ENCODE results near the gene HS3ST2. TPM values are rescaled to one million over a fixed set of nuclear protein-coding genes. Genes with fewer than 3 reads are reported as not detected.

The HS3ST2 gene
- total RNA-seq, 4 donors from 2014 or later = 0.87 to 3.0 (median 2.3) TPM

DNA sequence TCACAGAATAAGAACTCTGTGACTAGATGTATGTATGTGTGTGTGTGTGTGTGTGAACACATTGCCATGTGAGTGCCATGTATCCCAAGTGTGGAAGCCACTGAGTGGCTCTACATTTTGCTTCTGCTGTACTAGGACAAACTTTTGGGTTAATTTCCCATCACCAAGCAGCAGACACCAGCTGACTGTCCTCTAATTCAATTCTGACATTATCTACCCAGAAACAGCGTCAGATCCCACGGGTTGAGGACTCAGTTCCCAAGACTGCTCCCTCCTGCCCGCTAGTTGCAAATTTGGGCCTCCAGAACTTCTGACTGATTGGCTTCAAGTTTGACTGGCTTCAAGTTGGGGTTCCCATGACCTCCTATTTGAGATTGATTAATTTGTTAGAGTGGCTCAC is 29.2 kb downstream of the HS3ST2 start:
- 88 to 89% methylated on average over 3 of the region's 3 CpGs for WGBS, 2 donors
- no peaks in the 10 kb centered on the region for H3K36me3 ChIP-seq
- no peak for DNase-seq (ENCODE audit: low spot score in 2 of 2)
- H3K27me3 ChIP-seq = no peaks in the 10 kb centered on the region
- H3K27ac ChIP-seq = no peak overlapping the region
- TF ChIP-seq POLR2A (IDR thresholded peaks at IDR 0.05) (no peak), EP300 (IDR thresholded peaks at IDR 0.05) (no peak)
- H3K9me3 ChIP-seq = no peaks in the 10 kb centered on the region
- H3K4me3 ChIP-seq = no peak overlapping the region
- H3K4me1 ChIP-seq = no peaks in the 10 kb centered on the region

DNA sequence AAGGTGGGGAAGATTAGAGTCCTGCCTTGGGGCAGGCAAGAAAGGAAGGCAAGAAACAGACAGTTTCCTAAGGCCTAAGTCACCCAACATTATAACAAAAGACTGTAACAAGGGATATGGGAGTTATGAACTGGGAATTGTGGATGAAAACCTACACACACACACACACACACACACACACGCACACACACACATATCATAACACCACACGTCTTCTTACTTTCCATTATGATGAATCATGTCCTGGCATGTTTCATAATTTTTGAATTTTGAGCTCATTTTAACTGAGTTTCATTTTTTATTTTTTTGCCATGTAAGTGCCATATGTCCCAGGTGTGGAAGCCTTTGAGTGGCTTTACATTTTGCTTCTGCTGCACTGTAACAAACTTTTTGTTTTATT is 29.9 kb downstream of the HS3ST2 start:
- no peak for DNase-seq (ENCODE audit: low spot score in 2 of 2)
- H3K4me3 ChIP-seq = no peak overlapping the region
- no peak overlapping the region for H3K27ac ChIP-seq
- TF ChIP-seq EP300 (IDR thresholded peaks at IDR 0.05) (no peak), POLR2A (IDR thresholded peaks at IDR 0.05) (no peak)
- TF ChIP-seq, protein P1, sequence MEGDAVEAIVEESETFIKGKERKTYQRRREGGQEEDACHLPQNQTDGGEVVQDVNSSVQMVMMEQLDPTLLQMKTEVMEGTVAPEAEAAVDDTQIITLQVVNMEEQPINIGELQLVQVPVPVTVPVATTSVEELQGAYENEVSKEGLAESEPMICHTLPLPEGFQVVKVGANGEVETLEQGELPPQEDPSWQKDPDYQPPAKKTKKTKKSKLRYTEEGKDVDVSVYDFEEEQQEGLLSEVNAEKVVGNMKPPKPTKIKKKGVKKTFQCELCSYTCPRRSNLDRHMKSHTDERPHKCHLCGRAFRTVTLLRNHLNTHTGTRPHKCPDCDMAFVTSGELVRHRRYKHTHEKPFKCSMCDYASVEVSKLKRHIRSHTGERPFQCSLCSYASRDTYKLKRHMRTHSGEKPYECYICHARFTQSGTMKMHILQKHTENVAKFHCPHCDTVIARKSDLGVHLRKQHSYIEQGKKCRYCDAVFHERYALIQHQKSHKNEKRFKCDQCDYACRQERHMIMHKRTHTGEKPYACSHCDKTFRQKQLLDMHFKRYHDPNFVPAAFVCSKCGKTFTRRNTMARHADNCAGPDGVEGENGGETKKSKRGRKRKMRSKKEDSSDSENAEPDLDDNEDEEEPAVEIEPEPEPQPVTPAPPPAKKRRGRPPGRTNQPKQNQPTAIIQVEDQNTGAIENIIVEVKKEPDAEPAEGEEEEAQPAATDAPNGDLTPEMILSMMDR (IDR thresholded peaks at IDR 0.05) = no peak
- WGBS, 2 donors = 64 to 70% methylated on average over 2 of the region's 2 CpGs
- H3K36me3 ChIP-seq = no peaks in the 10 kb centered on the region
- H3K27me3 ChIP-seq = no peaks in the 10 kb centered on the region
- H3K9me3 ChIP-seq = no peaks in the 10 kb centered on the region
- no peaks in the 10 kb centered on the region for H3K4me1 ChIP-seq

DNA sequence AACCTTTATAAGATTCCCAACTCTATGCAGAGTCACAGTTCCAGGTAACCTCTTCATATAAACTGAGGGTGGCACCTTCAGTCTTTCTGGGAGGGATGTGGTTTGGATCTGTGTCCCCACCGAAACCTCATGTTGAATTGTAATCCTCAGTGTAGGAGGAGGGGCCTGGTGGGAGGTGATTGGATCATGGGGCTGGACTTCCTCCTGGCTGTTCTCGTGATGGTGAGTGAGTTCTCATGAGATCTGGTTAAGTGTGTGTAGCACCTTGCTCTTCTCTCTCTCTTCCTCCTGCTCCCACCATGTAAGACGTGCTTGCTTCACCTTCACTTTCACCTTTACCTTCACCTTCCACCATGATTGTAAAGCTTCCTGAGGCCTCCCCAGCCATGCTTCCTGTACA is 30.5 kb downstream of the HS3ST2 start:
- Histone ChIP-seq H3K4me1 (no peaks in the 10 kb centered on the region), H3K27ac (no peak overlapping the region), H3K36me3 (no peaks in the 10 kb centered on the region), H3K27me3 (no peaks in the 10 kb centered on the region), H3K4me3 (no peak overlapping the region), H3K9me3 (no peaks in the 10 kb centered on the region)
- no peak for TF ChIP-seq POLR2A (IDR thresholded peaks at IDR 0.05)
- TF ChIP-seq, protein P1 (IDR thresholded peaks at IDR 0.05) = no peak
- TF ChIP-seq EP300 (IDR thresholded peaks at IDR 0.05) = no peak
- WGBS, 2 donors = 63 to 66% methylated on average over 3 of the region's 3 CpGs
- no peak for DNase-seq (ENCODE audit: low spot score in 2 of 2)

DNA sequence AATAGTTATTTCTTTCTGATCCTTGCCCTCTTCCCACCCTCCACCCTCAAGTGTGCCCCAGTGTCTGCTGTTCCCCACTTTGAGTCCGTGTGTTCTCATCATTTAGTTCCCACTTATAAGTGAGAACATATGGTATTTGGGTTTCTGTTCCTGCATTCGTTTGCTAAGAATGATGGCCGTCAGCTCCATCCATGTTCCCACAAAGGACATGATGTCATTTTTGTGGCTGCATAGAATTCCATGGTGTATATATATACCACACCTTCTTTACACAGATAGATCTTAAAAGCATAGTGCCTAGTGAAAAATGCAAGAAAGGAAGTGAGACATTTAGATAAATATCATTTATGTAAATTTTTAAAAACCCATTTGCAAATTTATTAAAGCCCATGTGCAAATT is 33.1 kb downstream of the HS3ST2 start:
- Histone ChIP-seq H3K4me1 (no peaks in the 10 kb centered on the region), H3K27ac (no peak overlapping the region), H3K27me3 (no peaks in the 10 kb centered on the region), H3K4me3 (no peak overlapping the region), H3K36me3 (no peaks in the 10 kb centered on the region), H3K9me3 (no peaks in the 10 kb centered on the region)
- WGBS, 2 donors = 57 to 66% methylated on average over 3 of the region's 3 CpGs
- no peak for DNase-seq (ENCODE audit: low spot score in 2 of 2)
- TF ChIP-seq EP300 (IDR thresholded peaks at IDR 0.05) (no peak), POLR2A (IDR thresholded peaks at IDR 0.05) (no peak)
- TF ChIP-seq, protein P1 (IDR thresholded peaks at IDR 0.05) = no peak

DNA sequence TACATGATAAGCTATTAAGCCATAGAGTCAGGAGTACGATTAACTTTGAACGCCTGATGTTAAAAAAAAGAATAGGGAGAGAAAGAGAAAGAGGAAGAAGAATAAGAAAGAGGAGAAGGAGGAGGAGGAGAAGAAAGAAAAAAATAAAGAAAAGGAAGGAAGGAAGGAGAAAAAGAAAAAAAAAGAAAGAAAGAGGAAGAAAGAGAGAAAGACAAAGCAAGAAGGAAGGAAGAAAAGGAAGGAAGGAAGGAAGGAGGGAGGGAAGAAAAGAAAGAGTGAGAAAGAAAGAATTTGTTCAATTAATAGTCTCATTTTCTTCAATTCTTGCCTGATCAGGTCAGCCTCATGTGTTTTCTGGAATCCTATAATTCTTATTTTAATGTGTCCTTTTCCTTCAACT is 33.7 kb downstream of the HS3ST2 start:
- no peaks in the 10 kb centered on the region for H3K36me3 ChIP-seq
- no peaks in the 10 kb centered on the region for H3K4me1 ChIP-seq
- 95 to 96% methylated on average over 2 of the region's 2 CpGs for WGBS, 2 donors
- TF ChIP-seq, protein P1 (IDR thresholded peaks at IDR 0.05) = no peak
- no peak for TF ChIP-seq POLR2A (IDR thresholded peaks at IDR 0.05)
- TF ChIP-seq EP300 (IDR thresholded peaks at IDR 0.05) = no peak
- H3K27ac ChIP-seq = no peak overlapping the region
- no peaks in the 10 kb centered on the region for H3K27me3 ChIP-seq
- H3K9me3 ChIP-seq = no peaks in the 10 kb centered on the region
- H3K4me3 ChIP-seq = no peak overlapping the region
- no peak for DNase-seq (ENCODE audit: low spot score in 2 of 2)

DNA sequence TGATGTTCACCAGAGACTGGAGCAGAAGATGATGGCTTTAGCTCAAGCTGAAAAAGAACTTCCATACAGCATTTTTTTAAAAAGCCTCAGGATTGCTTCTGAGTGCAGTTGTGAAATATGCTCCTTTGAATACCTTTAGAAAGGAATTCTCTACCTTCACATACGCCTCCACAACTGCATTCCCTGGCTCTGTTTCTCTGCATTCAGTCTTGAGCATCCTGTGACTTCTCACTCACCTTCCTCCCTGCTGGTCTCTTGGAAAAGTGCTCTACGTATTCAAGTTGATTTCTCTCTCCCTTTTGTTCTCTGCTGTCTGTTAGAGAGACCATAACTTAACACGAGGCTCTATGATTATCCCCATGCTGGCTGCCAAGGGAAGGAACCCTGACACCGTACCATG is 34.5 kb downstream of the HS3ST2 start:
- Histone ChIP-seq H3K4me3 (no peak overlapping the region), H3K9me3 (no peaks in the 10 kb centered on the region), H3K27me3 (no peaks in the 10 kb centered on the region), H3K27ac (no peak overlapping the region), H3K4me1 (no peaks in the 10 kb centered on the region), H3K36me3 (no peaks in the 10 kb centered on the region)
- WGBS, 2 donors = 37 to 42% methylated on average over 4 of the region's 4 CpGs
- TF ChIP-seq EP300 (IDR thresholded peaks at IDR 0.05) (no peak), POLR2A (IDR thresholded peaks at IDR 0.05) (no peak)
- TF ChIP-seq, protein P1 (IDR thresholded peaks at IDR 0.05) = no peak
- DNase-seq (ENCODE audit: low spot score in 2 of 2) = no peak

Measured in tibial nerve (tissue), 4 donors.